ENCODE results near the gene ARHGAP27. TPM values are rescaled to one million over a fixed set of nuclear protein-coding genes. Genes with fewer than 3 reads are reported as not detected.
A peak's percentile ranks its signal among the peaks of the same experiment; 100 is the strongest.
"Not testable (repeated sequence)": the region's sequence is repeated elsewhere in the genome, so short reads cannot be mapped to it uniquely, and the experiment has no call there.

Gene ARHGAP27
- total RNA-seq, 4 donors from 2014 or later, result 194 to 489 (median 294) TPM

DNA sequence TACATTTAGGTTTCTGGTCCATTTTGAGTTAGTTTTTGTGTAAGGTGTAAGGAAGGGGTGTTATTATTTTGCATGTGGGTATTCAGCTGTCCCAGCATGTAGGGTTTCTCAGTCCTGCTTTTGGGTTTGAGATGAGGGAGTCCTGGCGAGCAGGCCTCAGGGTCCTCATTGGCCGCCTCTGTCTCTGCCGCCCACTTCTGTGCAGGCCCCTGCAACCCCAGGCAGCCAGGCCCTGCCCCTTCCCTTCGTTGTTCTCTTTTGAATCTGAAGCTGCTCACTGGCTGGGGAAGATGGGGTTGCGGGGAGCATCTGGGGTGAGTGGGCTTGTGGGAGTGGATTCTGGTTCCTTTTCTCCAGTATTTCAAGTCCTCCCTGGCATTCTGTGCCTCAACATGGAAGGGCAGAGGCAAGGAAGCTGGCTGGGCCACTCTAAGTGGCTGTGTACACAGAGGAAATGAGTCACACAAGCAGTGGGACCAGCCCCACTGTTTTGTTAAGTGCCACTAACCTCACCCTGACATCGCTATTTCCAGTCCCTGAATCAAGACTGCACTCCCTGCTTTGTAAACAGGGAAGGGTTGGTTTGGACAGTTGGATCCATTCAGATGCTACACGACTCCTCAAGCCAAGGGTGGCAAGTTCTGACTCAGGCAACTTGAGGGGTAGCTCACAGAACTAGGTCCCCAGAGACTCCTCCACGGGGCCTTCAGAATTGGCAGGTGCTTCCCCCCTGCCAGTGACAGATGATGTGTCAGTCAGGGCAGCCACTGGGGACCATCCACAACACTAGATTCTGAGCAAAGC is 29.1 kb upstream of the ARHGAP27 start:
- Histone ChIP-seq H3K27ac (peak overlapping the region; percentile 61 to 75 (median 74)), H3K4me1 (peaks cover 0 to 15% (median 5%) of the 10 kb centered on the region in 4 donors)
- H3K9me3 ChIP-seq; H3K27me3 ChIP-seq; H3K36me3 ChIP-seq; H3K4me3 ChIP-seq; in situ Hi-C loops (cut with MboI; ENCODE audit: low pct_ligation_motif_present in 1 of 4, low pct_unique_long_range_greater_than_20kb in 1 of 4, low sequenced_read_pairs in 3 of 4); intact Hi-C loops (cut with DNase I; ENCODE audit: low total_unique reads): not testable (repeated sequence)
- peak; percentile 77 for DNase-seq
- peak in 2 of 3 donors; percentile 37 to 53 for TF ChIP-seq POLR2AphosphoS5 (IDR thresholded peaks at IDR 0.05)
- WGBS, 2 donors (ENCODE audit: low coverage in 1 of 2), result 41% methylated on average over 5 of the region's 8 CpGs; no CpG with 5 or more reads in 1 of the 2 donors

DNA sequence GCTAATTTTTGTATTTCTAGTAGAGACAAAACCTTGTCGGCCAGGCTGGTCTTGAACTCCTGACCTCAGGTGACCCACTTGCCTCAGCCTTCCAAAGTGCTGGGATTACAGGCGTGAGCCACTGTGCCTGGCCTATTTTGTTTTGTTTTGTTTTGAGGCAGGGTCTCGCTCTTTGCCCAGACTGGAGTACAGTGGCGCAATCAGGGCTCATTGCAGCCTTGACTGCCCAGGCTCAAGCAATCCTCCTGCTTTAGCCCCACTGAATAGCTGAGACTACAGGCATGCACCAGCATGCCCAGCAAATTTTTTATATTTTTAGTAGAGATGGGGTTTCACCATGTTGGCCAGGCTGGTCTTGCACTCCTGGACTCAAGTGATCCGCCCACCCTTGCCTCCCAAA is 27.8 kb upstream of the ARHGAP27 start:
- in situ Hi-C loops (cut with MboI; ENCODE audit: low pct_ligation_motif_present in 1 of 4, low pct_unique_long_range_greater_than_20kb in 1 of 4, low sequenced_read_pairs in 3 of 4); H3K9me3 ChIP-seq; intact Hi-C loops (cut with DNase I; ENCODE audit: low total_unique reads); DNase-seq; H3K27me3 ChIP-seq; H3K4me3 ChIP-seq; H3K36me3 ChIP-seq: not testable (repeated sequence)
- WGBS, 2 donors (ENCODE audit: low coverage in 1 of 2), result 88 to 98% methylated on average over 1 to 5 of the region's 5 CpGs
- Histone ChIP-seq H3K27ac (peak overlapping the region in 1 of 4 donors; percentile 73), H3K4me1 (peaks cover 0 to 15% (median 5%) of the 10 kb centered on the region in 4 donors)

DNA sequence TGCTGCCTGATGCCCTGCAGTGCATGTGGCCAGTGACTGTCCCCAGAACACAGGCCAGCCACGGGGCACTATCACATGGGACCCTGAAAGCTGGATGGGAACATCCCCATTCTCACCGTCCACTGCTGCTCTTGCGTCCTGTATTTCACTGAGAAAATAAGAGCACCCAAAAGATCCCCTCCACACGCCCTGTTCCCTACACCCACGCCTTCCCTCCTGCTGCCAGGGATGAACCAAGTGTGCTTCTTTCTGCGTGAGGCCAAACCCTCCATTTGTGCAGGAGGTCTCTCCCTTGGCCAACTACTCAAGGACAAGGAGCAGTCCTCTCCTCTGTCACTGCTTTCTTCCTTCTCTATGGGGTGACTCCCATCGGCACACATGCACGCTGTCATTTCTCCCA is 21.7 kb upstream of the ARHGAP27 start:
- in situ Hi-C loops (cut with MboI; ENCODE audit: low pct_ligation_motif_present in 1 of 4, low pct_unique_long_range_greater_than_20kb in 1 of 4, low sequenced_read_pairs in 3 of 4), result not testable (repeated sequence)

DNA sequence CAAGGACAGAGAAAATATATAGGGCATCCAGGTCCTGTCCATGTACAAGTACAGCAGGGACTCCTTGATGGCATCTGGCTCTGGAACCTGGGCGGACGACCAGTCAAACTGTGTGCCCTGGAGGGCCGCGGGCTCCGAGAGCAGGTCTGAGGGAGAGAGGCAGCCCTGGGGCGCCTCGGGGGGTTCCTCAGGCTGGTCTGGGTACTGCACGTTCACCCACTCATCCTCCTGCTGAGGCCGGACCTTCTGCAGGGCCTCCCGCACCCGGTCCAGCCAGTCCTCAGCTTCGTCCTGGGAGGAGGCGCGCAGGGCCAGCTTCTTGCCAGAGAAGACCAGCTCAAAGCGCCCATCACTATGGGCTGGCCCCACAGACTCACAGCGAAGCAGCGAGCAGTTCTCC is 21.1 kb upstream of the ARHGAP27 start:
- not testable (repeated sequence) for H3K9me3 ChIP-seq

More for the DNA sequence above, 21.7 kb upstream of the ARHGAP27 start:
- 95 to 100% methylated on average over 3 to 7 of the region's 8 CpGs for whole genome bisulfite sequencing, 2 donors (ENCODE audit: low coverage in 1 of 2)
- intact Hi-C loops (cut with DNase I; ENCODE audit: low total_unique reads); DNase-seq; H3K36me3 ChIP-seq; H3K4me3 ChIP-seq; H3K27ac ChIP-seq; H3K9me3 ChIP-seq; H3K27me3 ChIP-seq; H3K4me1 ChIP-seq: not testable (repeated sequence)

DNA sequence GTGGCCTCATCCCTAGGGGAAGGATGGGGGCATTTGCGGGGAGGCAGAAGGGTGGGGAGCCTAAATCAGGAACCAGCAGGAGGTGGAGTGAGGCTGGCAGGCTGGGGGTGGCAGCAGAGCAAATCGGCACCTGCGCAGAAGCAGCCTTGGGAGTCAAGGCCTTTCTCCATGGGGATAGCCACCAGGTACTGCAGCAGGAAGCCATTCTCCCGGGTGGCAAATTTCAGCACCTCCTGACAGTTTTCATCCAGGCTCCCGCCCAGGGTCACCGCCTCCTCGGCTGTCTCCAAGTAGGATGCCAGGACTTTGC is 20.5 kb upstream of the ARHGAP27 start:
- DNase-seq; H3K36me3 ChIP-seq; in situ Hi-C loops (cut with MboI; ENCODE audit: low pct_ligation_motif_present in 1 of 4, low pct_unique_long_range_greater_than_20kb in 1 of 4, low sequenced_read_pairs in 3 of 4); H3K27me3 ChIP-seq; H3K4me1 ChIP-seq; H3K9me3 ChIP-seq; intact Hi-C loops (cut with DNase I; ENCODE audit: low total_unique reads); H3K27ac ChIP-seq; H3K4me3 ChIP-seq: not testable (repeated sequence)
- WGBS, 2 donors (ENCODE audit: low coverage in 1 of 2), result no CpG with 5 or more reads among the region's 7 CpGs

More for the DNA sequence above, 21.1 kb upstream of the ARHGAP27 start:
- H3K27ac ChIP-seq; H3K4me3 ChIP-seq; H3K36me3 ChIP-seq; H3K27me3 ChIP-seq; intact Hi-C loops (cut with DNase I; ENCODE audit: low total_unique reads); in situ Hi-C loops (cut with MboI; ENCODE audit: low pct_ligation_motif_present in 1 of 4, low pct_unique_long_range_greater_than_20kb in 1 of 4, low sequenced_read_pairs in 3 of 4); H3K4me1 ChIP-seq; DNase-seq: not testable (repeated sequence)
- WGBS, 2 donors (ENCODE audit: low coverage in 1 of 2), result 95% methylated on average over 13 of the region's 17 CpGs; no CpG with 5 or more reads in 1 of the 2 donors

DNA sequence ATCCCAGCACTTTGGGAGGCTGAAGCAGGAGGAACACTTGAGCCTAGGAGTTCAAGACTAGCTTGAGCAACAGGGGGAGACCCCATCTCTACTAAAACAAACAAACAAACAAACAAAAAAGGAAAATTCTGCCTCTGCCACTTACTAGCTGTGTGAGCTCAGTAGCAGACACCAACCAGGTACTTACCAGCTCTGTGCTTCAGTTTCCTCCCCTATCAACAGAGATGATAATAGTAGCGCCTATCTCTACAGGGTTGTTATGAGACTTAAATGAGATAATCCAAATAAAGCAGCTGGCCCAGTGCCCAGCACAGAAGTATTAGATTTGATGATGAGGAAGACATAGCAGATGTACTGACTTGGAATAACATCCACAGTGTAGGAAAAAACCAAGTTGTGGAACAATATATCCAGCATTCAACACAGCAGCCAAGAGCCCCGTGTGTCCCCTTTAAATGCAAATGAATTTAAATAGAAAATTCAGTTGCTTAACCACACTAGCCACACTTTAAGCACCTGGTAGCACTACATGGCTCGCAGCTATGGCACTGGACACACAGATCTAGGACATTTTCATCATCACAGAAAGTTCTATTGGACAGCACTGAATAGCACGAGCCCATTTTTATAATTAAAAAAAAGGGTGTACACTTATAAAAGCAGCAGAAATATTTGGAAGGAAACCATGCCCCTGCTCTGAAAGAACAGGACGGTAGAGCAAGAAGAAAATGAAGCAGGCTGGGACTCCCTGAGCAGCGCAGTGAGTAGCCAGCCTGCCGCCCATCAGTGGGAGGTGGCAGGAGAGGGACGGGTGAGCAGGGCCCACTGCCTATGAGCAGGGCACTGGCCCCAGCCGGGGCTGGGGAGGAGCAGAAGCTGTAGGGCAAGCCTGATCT is 19.9 kb upstream of the ARHGAP27 start:
- H3K9me3 ChIP-seq; H3K36me3 ChIP-seq; H3K27me3 ChIP-seq; H3K4me3 ChIP-seq; in situ Hi-C loops (cut with MboI; ENCODE audit: low pct_ligation_motif_present in 1 of 4, low pct_unique_long_range_greater_than_20kb in 1 of 4, low sequenced_read_pairs in 3 of 4); DNase-seq; H3K27ac ChIP-seq; H3K4me1 ChIP-seq; intact Hi-C loops (cut with DNase I; ENCODE audit: low total_unique reads): not testable (repeated sequence)
- 69 to 88% methylated on average over 5 to 8 of the region's 9 CpGs for WGBS, 2 donors (ENCODE audit: low coverage in 1 of 2)

DNA sequence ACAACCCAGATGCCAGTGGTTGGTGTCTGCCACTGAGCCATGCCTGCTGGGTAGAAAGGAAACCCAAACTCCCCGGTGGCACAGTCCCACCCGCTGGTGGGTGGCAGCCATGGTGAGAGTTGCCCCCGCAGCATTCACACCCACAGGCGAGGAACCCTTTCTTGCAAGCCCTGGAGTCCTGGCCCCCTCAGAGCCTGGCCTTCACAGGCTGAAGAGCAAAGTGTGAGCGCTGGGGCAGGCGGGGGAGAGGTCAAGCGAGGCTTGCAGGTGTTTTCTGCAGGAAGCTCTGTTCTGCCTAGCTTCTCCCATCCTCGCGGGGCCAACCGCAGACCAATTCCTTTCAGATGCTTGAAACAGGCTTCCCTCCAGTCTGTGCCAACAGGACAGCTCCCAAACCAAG is 19.0 kb upstream of the ARHGAP27 start:
- H3K9me3 ChIP-seq; H3K36me3 ChIP-seq; H3K4me3 ChIP-seq; in situ Hi-C loops (cut with MboI; ENCODE audit: low pct_ligation_motif_present in 1 of 4, low pct_unique_long_range_greater_than_20kb in 1 of 4, low sequenced_read_pairs in 3 of 4); intact Hi-C loops (cut with DNase I; ENCODE audit: low total_unique reads); H3K27ac ChIP-seq; H3K27me3 ChIP-seq: not testable (repeated sequence)
- DNase-seq, result peak; percentile 48
- H3K4me1 ChIP-seq, result peaks cover 0 to 17% (median 7%) of the 10 kb centered on the region in 4 donors
- WGBS, 2 donors (ENCODE audit: low coverage in 1 of 2), result 89% methylated on average over 6 of the region's 10 CpGs; no CpG with 5 or more reads in 1 of the 2 donors
